ENCODE results near the gene ANXA4.
"Not testable (repeated sequence)": the region's sequence is repeated elsewhere in the genome, so short reads cannot be mapped to it uniquely, and the experiment has no call there.

ANXA4 gene

DNA sequence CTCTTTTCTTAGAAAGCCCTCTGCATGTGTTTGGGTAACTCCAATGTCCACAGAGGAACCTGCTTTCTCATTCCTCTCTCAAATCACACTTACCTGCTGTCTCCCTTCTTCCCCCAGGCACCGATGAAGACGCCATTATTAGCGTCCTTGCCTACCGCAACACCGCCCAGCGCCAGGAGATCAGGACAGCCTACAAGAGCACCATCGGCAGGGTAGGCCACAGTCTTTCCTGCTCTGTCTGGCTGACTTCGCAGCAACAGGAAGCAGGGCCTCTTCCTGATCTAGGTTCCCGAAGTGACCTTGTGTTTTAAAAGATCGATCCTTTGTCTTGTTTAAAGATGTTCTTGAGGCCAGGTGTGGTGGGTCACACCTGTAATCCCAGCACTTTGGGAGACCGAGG lies 62.5 kb downstream of the ANXA4 start:
- no peak for DNase-seq (ENCODE audit: low read depth in 2 of 2)

DNA sequence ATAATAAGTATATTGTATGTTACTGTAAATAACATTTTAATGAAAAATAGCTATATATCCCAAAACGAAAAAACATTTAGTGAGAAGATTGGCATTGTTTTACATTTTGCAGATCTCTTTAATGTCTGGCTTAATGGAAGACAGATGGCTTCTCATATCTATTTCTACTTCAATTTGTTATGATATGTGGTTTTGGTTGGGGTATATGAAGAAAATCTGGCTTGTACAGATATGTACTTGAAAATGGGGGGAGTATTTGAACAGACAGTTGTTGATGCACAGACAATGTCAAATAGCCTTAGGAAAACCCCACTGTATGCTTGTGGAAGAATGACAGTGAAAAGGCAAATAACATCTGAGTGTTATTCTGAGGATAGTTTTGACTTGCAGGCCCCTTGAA lies 64.0 kb downstream of the ANXA4 start:
- no peak for DNase-seq (ENCODE audit: low read depth in 2 of 2)

GRCh38 chr2:69807821-69808540 lies 66.0 kb downstream of the ANXA4 start:
- DNase-seq (ENCODE audit: low read depth in 2 of 2), result no peak

- no peak for DNase-seq (ENCODE audit: low read depth in 2 of 2)
Measured at GRCh38 chr2:69810550-69810949, 68.6 kb downstream of the ANXA4 start.

GRCh38 chr2:69811018-69811417 lies 69.1 kb downstream of the ANXA4 start:
- no peak for DNase-seq (ENCODE audit: low read depth in 2 of 2)

GRCh38 chr2:69811591-69811990 lies 69.7 kb downstream of the ANXA4 start:
- no peak for DNase-seq (ENCODE audit: low read depth in 2 of 2)

GRCh38 chr2:69815717-69816116 lies 73.8 kb downstream of the ANXA4 start:
- no peak for DNase-seq (ENCODE audit: low read depth in 2 of 2)

- peak; percentile 18 to 46 for DNase-seq (ENCODE audit: low read depth in 2 of 2)
Measured at GRCh38 chr2:69816923-69817542, 75.1 kb downstream of the ANXA4 start.

- DNase-seq (ENCODE audit: low read depth in 2 of 2), result no peak
Measured at GRCh38 chr2:69817729-69818501, 76.0 kb downstream of the ANXA4 start.

DNA sequence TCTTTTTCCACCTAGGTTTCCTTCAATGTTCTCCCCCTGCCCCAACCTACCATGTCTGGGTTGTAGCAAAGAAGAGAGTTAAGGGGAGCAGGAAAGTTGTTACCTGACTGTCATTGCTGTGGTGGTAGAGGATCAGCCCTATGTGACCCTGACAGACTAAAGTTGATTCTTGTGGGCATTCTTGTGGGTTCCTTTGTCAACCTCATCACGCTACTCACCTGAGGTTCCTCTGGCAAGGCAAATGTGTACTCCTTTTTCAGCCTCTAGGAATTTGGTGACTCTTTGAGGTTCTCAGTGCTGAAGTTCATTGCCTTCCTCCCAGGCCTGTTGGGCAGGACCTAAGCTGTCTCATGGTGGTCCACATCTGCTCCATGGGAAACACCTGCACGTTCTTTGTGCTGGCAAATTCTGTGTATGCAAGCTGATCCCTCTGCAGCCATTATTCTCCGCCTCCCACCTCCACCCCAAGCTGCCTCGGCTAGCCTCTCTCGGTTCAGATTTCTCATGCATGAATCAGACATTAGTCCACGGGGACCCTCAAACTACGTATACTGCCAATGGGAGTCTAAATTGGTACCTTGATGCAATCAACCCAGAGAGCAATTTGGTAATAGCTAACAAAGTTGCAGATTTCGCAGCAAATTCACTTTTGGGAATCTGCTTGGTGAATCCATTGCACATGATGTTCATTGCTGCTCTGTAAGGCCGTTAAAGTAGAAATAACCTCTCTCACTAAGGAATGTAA lies 86.0 kb downstream of the ANXA4 start:
- DNase-seq (ENCODE audit: low read depth in 2 of 2), result no peak

DNA sequence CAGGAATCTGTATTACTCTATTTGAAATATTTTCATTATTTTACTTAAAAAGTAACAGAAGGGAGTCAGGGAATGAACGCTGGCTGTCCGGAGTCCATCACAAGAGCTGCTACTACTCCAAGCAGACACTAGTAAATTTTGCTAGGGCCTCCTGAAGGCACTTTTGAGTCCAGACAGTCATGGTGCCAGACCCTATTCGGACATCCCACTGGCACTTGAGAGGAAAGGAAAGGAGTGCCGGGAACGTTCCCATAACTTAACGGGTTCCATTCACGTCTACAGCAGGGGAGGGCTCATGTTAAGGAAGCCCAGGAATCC lies 87.0 kb downstream of the ANXA4 start:
- no peak for DNase-seq (ENCODE audit: low read depth in 2 of 2)

GRCh38 chr2:69829256-69830044 lies 87.5 kb downstream of the ANXA4 start, which contains the start of gene GMCL1:
Gene GMCL1 (plus strand): TSS chr2:69829660. CDS start chr2:69829893, 233 bp downstream.
- peak; percentile 99 for DNase-seq (ENCODE audit: low read depth in 2 of 2)

DNA sequence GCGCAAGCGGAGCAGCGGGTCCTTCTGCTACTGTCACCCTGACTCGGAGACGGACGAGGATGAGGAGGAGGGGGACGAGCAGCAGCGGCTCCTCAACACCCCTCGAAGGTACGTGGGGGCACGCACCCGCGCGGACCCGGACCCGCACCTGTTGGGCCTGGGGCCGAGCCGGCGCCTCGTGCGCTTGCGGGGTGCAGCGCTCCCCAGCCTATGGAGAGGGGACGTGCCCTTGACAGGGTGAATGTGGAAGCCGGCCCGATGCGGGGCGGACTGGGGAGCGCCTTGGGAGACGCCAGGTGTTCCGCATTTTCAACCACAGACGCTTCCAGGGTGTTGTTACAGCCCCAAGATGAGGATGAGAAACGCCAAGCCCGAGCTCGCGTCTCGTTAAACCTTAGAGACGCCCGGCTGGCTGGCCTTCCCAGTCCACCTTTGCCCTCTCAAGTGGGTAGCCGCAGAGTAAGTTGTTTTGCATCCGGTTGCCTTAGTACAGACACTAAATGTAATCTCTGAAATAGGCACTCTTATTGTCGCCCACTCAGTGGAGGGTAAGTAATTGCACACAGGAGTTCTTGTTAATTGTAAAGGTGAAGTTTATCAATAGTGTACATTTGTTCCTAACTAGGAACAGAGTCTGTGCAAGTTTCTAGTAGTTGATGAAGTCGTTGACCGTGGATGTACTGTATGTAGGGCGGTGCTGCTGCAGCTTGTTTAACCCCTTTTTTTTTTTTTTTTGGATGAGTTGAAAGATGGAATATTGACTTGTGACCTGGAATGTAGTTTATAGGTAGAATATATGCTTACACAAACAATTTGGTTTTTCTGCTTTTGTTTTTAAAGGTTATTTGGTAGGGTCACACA lies 88.3 kb downstream of the ANXA4 start:
- peak; percentile 15 to 30 for DNase-seq (ENCODE audit: low read depth in 2 of 2)

DNA sequence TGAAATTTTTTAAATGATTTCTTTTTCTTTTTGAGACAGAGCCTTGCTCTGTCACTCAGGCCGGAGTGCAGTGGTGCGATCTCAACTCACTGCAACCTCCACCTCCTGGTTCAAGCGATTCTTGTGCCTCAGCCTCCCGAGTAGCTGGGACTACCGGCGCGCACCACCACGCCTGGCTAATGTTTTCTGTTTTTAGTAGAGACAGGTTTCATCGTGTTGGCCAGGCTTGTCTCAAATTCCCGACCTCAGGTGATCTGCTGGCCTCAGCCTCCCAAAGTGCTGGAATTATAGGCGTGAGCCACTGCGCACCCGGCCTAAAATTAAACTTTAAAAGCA lies 88.9 kb downstream of the ANXA4 start:
- not testable (repeated sequence) for DNase-seq (ENCODE audit: low read depth in 2 of 2)

DNA sequence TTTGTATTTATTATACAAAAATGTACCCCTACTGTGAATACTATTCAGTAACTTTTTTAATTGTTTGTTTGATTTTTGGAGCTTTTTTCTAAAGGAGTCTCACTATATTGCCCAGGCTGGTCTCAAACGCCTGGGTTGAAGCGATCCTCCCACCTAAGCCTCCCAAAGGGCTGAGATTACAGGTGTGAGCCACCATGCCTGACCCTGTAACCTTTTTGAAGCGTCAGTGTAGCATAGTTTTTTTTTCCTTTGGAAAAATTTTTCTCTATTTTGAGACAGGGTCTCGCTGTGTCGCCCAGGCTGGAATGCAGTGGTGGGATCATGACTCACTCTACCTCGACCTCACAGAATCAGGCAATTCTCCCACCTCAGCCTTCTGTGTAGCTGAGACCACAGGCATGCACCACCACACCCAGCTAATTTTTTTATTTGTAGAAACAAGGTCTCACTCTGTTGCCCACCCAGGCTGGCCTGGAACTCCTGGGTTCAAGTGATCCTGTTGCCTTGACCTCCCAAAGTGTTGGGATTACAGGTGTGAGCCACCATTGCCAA lies 89.5 kb downstream of the ANXA4 start:
- DNase-seq (ENCODE audit: low read depth in 2 of 2), result no peak

DNA sequence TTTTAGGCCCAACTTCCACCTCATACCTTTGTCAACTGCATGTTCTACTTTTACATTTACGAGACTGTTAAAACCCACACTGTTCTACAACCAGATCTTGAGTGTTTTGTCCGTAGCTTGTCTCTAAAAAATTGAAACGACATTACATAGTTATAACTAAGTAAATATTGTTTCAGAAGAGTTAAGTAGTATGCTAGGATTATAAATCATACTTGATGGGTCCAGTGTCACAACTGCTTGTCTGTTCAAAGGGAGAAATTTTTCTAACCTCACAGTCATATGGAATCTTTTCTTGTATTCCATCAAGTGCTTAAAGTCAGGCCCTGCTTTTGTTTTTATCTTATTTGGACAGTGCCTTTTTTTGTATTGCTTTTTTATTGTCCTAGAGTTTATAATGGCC lies 91.8 kb downstream of the ANXA4 start:
- DNase-seq (ENCODE audit: low read depth in 2 of 2), result no peak

DNA sequence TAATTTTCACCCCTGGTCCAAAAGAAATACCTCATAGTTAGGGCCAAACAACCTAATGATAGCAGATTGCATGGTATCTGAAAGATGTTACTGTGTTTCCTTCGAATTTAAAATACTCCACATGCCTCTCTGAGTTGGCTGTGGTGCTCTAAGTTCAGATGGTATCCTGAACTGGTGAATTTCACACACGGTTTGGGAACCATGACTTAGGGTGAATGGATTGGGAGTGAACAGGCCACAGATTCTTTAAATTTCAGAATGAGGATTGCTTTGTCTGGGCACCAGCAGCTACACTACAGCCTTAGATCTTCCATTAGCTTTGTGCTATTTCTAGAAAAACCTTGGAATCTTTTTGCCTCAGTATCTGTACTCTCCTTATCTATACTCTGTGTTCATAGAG lies 93.7 kb downstream of the ANXA4 start:
- DNase-seq (ENCODE audit: low read depth in 2 of 2), result no peak

- no peak for DNase-seq (ENCODE audit: low read depth in 2 of 2)
Measured at GRCh38 chr2:69836316-69836715, 94.4 kb downstream of the ANXA4 start.

DNA sequence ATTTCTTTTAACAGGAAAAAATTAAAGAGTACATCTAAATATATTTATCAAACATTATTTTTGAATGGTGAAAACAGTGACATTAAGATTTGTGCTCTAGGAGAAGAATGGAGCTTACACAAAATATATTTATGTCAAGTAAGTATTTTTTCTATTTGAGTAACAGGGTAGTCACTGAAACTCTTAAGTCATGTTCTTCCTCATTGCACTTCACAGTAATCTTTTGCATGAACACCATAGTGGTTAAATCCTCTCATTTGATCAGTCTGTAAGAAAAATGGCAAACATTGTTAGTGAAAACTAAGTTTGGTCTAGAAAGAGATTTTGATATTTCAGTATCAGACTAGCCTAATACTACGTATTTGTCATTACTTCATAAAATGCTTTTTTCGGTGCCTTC lies 95.6 kb downstream of the ANXA4 start:
- DNase-seq (ENCODE audit: low read depth in 2 of 2), result no peak

DNA sequence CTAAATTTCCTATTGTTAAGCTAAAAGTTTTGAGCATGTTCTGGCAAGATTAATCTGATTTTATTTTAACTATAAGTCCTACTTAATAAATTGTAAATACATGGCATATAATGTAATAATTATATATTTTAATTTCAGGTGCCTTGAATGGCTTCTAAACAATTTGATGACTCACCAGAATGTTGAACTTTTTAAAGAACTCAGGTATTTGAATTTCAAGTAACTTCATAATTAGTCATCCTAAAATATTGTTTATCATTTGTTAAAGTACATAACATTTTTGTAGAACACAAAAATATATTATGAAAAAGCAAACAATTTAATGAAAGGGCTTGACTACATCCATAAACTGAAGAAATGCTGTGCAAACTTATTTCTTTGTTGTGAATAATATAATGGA lies 102.1 kb downstream of the ANXA4 start:
- DNase-seq (ENCODE audit: low read depth in 2 of 2), result no peak

All from stimulated activated CD8-positive, alpha-beta memory T cell treated with anti-CD3 and anti-CD28 coated beads, Interleukin-2, amount 100 ng/mL, for 48 hours (primary cell).